HCT116 (cell line): ENCODE results near the gene PAN3. TPM values are rescaled to one million over a fixed set of nuclear protein-coding genes. Genes with fewer than 3 reads are reported as not detected.

Source experiments
- ATAC-seq: fragments of 200-7000 bp; cut with Tn5 transposase; 2 replicates; pipeline ENCODE4 v1.9.1; 2020; ENCODE audit warnings: mild to moderate bottlenecking, moderate library complexity
- BruUV-seq: library from RNA; stranded (reverse); fragments of 400-500 nt; replicated peaks from 2 replicates; lab custom pipeline; 2021; lab: Mats Ljungman, UMichigan
- CTCF ChIA-PET: fragments of 300-600 bp; sonication (Branson Sonifier 250); formaldehyde crosslinking; loops from one replicate; lab custom pipeline; 2021; ENCODE audit warnings: antibody characterized with exemption; lab: Charles Lee
- POLR2A ChIA-PET: fragments of 300-600, 350-600 bp; sonication (Branson Sonifier 250); formaldehyde crosslinking; loops from one replicate; lab custom pipeline; 2021; ENCODE audit warnings: antibody characterized with exemption; lab: Charles Lee
- RAD21 ChIA-PET, 2 experiments: fragments of 300-600 bp; sonication (Branson Sonifier 250); formaldehyde crosslinking; loops; one replicate each; lab custom pipeline; 2023; ENCODE audit warnings: low total read pairs in 2 of 2; ENCODE audit not compliant: uncharacterized antibody in 2 of 2, unreplicated experiment in 2 of 2, low non-redundant PET in 1 of 2; lab: Charles Lee
- DNase-seq: peaks from one replicate; pipeline ENCODE4 v3.0.0-alpha.2; 2010; ENCODE audit warnings: low read depth, low spot score
- H2AFZ ChIP-seq: fragments of 200-600 bp; shearing (Covaris generic), sonication (generic); 2 replicates; pipeline ENCODE4 v1.6.1; 2017; ENCODE audit warnings: low read depth, mixed run types, mixed read lengths, antibody characterized with exemption, low read length; ENCODE audit not compliant: poor library complexity, severe bottlenecking
- H3K27ac ChIP-seq: 2 replicates; pipeline ENCODE4 v1.5.1; 2012; ENCODE audit warnings: low read depth, low read length
- H3K27me3 ChIP-seq: fragments of 200-600 bp; sonication (generic); 2 replicates; pipeline ENCODE4 v1.6.1; 2016; ENCODE audit warnings: mixed run types, low read length, mixed read lengths; ENCODE audit not compliant: insufficient read depth
- H3K36me3 ChIP-seq, 2 experiments: fragments of 200-500 bp in 1 of 2; fragments of 200-600 bp in 1 of 2; sonication (Bioruptor generic) in 1 of 2; sonication (generic) in 1 of 2; 2 replicates each; pipeline versions ENCODE4 v1.5.1 to v1.6.1; 2014 to 2016; ENCODE audit warnings: low read length in 2 of 2, inconsistent platforms in 1 of 2, mixed read lengths in 1 of 2, mixed run types in 1 of 2; ENCODE audit not compliant: insufficient read depth in 2 of 2, control insufficient read depth in 1 of 2
- H3K4me1 ChIP-seq, 2 experiments: fragments of 200-600 bp in 1 of 2; sonication (generic) in 1 of 2; 2 replicates each; pipeline versions ENCODE4 v1.5.1 to v1.6.1; 2012 to 2017; ENCODE audit warnings: low read length in 2 of 2, inconsistent platforms in 1 of 2, mild to moderate bottlenecking in 1 of 2, mixed read lengths in 1 of 2, mixed run types in 1 of 2, moderate library complexity in 1 of 2; ENCODE audit not compliant: insufficient read depth in 2 of 2, control insufficient read depth in 1 of 2
- H3K4me2 ChIP-seq: fragments of 200-600 bp; sonication (generic); 2 replicates; pipeline ENCODE4 v1.6.1; 2017; ENCODE audit warnings: mixed run types, low read length, mixed read lengths
- H3K4me3 ChIP-seq, 2 experiments: fragments of 200-600 bp in 1 of 2; sonication (generic) in 1 of 2; replicated peaks in 1 of 2; 2 replicates each; pipeline ENCODE4 v1.5.1; 2011 to 2016; ENCODE audit warnings: low read length in 2 of 2, control low read depth in 1 of 2, low read depth in 1 of 2, mild to moderate bottlenecking in 1 of 2, mixed read lengths in 1 of 2, mixed run types in 1 of 2
- H3K79me2 ChIP-seq: fragments of 200-600 bp; sonication (generic); 2 replicates; pipeline ENCODE4 v1.6.1; 2017; ENCODE audit warnings: mild to moderate bottlenecking, mixed run types, low read length, moderate library complexity, mixed read lengths; ENCODE audit not compliant: insufficient read depth
- H3K9ac ChIP-seq: fragments of 200-600 bp; sonication (generic); 2 replicates; pipeline ENCODE4 v1.6.1; 2016; ENCODE audit warnings: low read length, mixed read lengths
- H3K9me2 ChIP-seq: fragments of 200-600 bp; sonication (generic), shearing (Covaris generic); 2 replicates; pipeline ENCODE4 v1.6.1; 2017; ENCODE audit warnings: mixed run types, mild to moderate bottlenecking, moderate library complexity; ENCODE audit not compliant: insufficient read depth
- H3K9me3 ChIP-seq, 2 experiments: fragments of 200-500 bp in 1 of 2; fragments of 200-600 bp in 1 of 2; sonication (Bioruptor generic) in 1 of 2; sonication (generic) in 1 of 2; 2 replicates each; pipeline ENCODE4 v1.6.1; 2014 to 2017; ENCODE audit warnings: low read length in 2 of 2, mixed read lengths in 2 of 2, inconsistent platforms in 1 of 2, low read depth in 1 of 2, mild to moderate bottlenecking in 1 of 2, mixed run types in 1 of 2, moderate library complexity in 1 of 2; ENCODE audit not compliant: control insufficient read depth in 1 of 2, insufficient read depth in 1 of 2
- H4K20me1 ChIP-seq: fragments of 200-600 bp; sonication (generic), shearing (Covaris generic); 2 replicates; pipeline ENCODE4 v1.6.1; 2017; ENCODE audit warnings: mixed run types, mild to moderate bottlenecking, moderate library complexity; ENCODE audit not compliant: insufficient read depth
- CBX3 ChIP-seq: IDR thresholded peaks from 2 replicates; pipeline ENCODE4 v1.6.1; 2012; ENCODE audit warnings: low read depth
- CTCF ChIP-seq, 3 experiments: fragments of 200-600 bp in 1 of 3; sonication (generic) in 1 of 3; IDR thresholded peaks in 2 of 3; conservative IDR thresholded peaks in 1 of 3; 2 replicates each; pipeline ENCODE4 v1.5.1; 2012 to 2017; ENCODE audit warnings: low read depth in 2 of 3, low read length in 2 of 3, antibody characterized with exemption in 1 of 3, borderline replicate concordance in 1 of 3, control low read depth in 1 of 3, mild to moderate bottlenecking in 1 of 3, mixed read lengths in 1 of 3, mixed run types in 1 of 3, moderate library complexity in 1 of 3; ENCODE audit not compliant: insufficient read depth in 1 of 3
- ELF1 ChIP-seq: IDR thresholded peaks from 2 replicates; pipeline ENCODE4 v1.6.1; 2012; ENCODE audit warnings: low read depth, borderline replicate concordance
- FOSL1 ChIP-seq: IDR thresholded peaks from 2 replicates; pipeline ENCODE4 v1.6.1; 2012; ENCODE audit warnings: low read depth
- JUND ChIP-seq: IDR thresholded peaks from 2 replicates; pipeline ENCODE4 v1.6.1; 2012
- RAD21 ChIP-seq: IDR thresholded peaks from 2 replicates; pipeline ENCODE4 v1.6.1; 2012; ENCODE audit warnings: low read depth, mild to moderate bottlenecking
- SRF ChIP-seq: IDR thresholded peaks from 2 replicates; pipeline ENCODE4 v1.6.1; 2012; ENCODE audit warnings: low read depth
- TCF7L2 ChIP-seq: IDR thresholded peaks from 2 replicates; pipeline ENCODE4 v1.7.0; 2011; ENCODE audit warnings: borderline replicate concordance, inconsistent platforms; ENCODE audit not compliant: insufficient read depth, insufficient read length; ENCODE audit errors: extremely low read depth
- YY1 ChIP-seq: IDR thresholded peaks from 2 replicates; pipeline ENCODE4 v1.6.1; 2011; ENCODE audit warnings: low read length, low read depth, moderate library complexity, mild to moderate bottlenecking; ENCODE audit not compliant: insufficient replicate concordance; ENCODE audit errors: extremely low read depth
- ZFX ChIP-seq: fragments of 450-650 bp; IDR thresholded peaks from 2 replicates; pipeline ENCODE4 v1.6.1; 2017
- intact Hi-C: fragments of 100-400 bp; cut with micrococcal nuclease; formaldehyde crosslinking; loops from 2 replicates; pipeline ENCODE4 v1.10.0; 2022
- total RNA-seq: library from RNA; stranded (reverse); gene quantifications from one replicate; pipeline ENCODE4 v1.2.1, GENCODE V29; 2021; ENCODE audit not compliant: unreplicated experiment
- TF ChIP-seq, protein P1 (sequence below): IDR thresholded peaks from 2 replicates; pipeline ENCODE4 v1.6.1; 2011; ENCODE audit warnings: mild to moderate bottlenecking, low read length, moderate library complexity; ENCODE audit not compliant: insufficient replicate concordance; ENCODE audit errors: extremely low read depth

Gene PAN3
- total RNA-seq, 1 experiment from 2014 or later = 30.1 TPM

DNA sequence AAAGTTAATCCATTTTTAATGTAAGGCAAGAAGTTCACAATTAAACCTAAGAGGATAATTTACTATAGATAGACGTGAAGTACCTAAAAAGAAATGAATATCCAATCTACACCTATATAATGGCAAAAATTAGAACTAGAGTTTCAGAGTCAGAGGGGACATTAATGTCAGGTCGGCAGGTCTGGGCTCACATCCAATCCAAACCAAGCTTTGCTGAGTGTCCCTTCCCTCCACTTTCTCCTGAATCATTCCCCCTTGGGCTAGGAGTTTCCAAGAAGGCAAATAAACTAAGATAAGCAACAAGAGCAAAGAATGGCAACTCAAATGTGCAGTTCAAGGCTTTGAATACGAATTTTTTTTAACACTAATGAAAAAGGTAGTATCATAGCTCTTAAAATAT, 40.8 kb upstream of the PAN3 start:
- Histone ChIP-seq H3K4me1 (peaks cover 0 to 13% of the 10 kb centered on the region in 2 experiments; a peak in 2 of 4 replicates), H3K36me3 (no peaks in the 10 kb centered on the region), H3K9me2 (no peaks in the 10 kb centered on the region), H3K4me3 (no peak overlapping the region), H3K4me2 (no peak overlapping the region), H3K79me2 (no peaks in the 10 kb centered on the region), H3K27ac (no peak overlapping the region), H3K9me3 (no peaks in the 10 kb centered on the region), H4K20me1 (no peaks in the 10 kb centered on the region), H2AFZ (no peak overlapping the region), H3K9ac (no peak overlapping the region), H3K27me3 (peaks cover 20% of the 10 kb centered on the region; the same call in 1 of the 2 replicates)
- RAD21 ChIA-PET = no interaction called here
- BruUV-seq = no TSS peak
- CTCF ChIA-PET = interaction anchor here (0.7 kb wide), 1 partner anchor 17 kb away, joined by 3 read pairs; no protein-coding TSS in a partner anchor
- intact Hi-C loops = no loop called here
- TF ChIP-seq JUND = no peak
- TF ChIP-seq SRF = no peak
- no peak for DNase-seq
- POLR2A ChIA-PET = no interaction called here
- no peak for ATAC-seq

- Histone ChIP-seq H3K4me3 (peak overlapping the region in 1 of 2 experiments; percentile 53; a peak in 1 of 4 replicates), H2AFZ (no peak overlapping the region), H3K27ac (no peak overlapping the region; the same call in 1 of the 2 replicates), H4K20me1 (no peaks in the 10 kb centered on the region), H3K79me2 (no peaks in the 10 kb centered on the region), H3K9ac (no peak overlapping the region), H3K4me1 (peaks cover 0 to 13% of the 10 kb centered on the region in 2 experiments; a peak in 2 of 4 replicates), H3K4me2 (peak overlapping the region; percentile 82), H3K9me3 (no peaks in the 10 kb centered on the region), H3K36me3 (no peaks in the 10 kb centered on the region), H3K9me2 (no peaks in the 10 kb centered on the region), H3K27me3 (peaks cover 20% of the 10 kb centered on the region; the same call in 1 of the 2 replicates)
- BruUV-seq = no TSS peak
- ChIA-PET CTCF (no interaction called here), POLR2A (interaction anchor here (1.0 kb wide), 1 partner anchor 38 kb away, joined by 3 read pairs; no protein-coding TSS in a partner anchor), RAD21 (no interaction called here)
- TF ChIP-seq YY1 = no peak
- no peak for TF ChIP-seq CTCF (IDR thresholded peaks at IDR 0.05 in 2 of 3, conservative IDR thresholded peaks at IDR 0.05 in 1 of 3; ENCODE audit: borderline replicate concordance in 1 of 3, insufficient read depth in 1 of 3, low read depth in 2 of 3, low read length in 2 of 3)
- TF ChIP-seq, protein P1, sequence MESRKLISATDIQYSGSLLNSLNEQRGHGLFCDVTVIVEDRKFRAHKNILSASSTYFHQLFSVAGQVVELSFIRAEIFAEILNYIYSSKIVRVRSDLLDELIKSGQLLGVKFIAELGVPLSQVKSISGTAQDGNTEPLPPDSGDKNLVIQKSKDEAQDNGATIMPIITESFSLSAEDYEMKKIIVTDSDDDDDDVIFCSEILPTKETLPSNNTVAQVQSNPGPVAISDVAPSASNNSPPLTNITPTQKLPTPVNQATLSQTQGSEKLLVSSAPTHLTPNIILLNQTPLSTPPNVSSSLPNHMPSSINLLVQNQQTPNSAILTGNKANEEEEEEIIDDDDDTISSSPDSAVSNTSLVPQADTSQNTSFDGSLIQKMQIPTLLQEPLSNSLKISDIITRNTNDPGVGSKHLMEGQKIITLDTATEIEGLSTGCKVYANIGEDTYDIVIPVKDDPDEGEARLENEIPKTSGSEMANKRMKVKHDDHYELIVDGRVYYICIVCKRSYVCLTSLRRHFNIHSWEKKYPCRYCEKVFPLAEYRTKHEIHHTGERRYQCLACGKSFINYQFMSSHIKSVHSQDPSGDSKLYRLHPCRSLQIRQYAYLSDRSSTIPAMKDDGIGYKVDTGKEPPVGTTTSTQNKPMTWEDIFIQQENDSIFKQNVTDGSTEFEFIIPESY = no peak
- no peak for TF ChIP-seq ELF1
- no peak for TF ChIP-seq ZFX
- TF ChIP-seq RAD21 = no peak
- no peak for TF ChIP-seq CBX3
- no peak for TF ChIP-seq TCF7L2
- TF ChIP-seq FOSL1 = no peak
- intact Hi-C loops = no loop called here
- ATAC-seq (no peak), DNase-seq (no peak)
These were observed 38.8 kb upstream of the PAN3 start for GRCh38 chr13:28099396-28100149.
